Measurements from ENCODE around the gene JMJD1C. TPM values are rescaled to one million over a fixed set of nuclear protein-coding genes. Genes with fewer than 3 reads are reported as not detected.
"Not testable (repeated sequence)": the region's sequence is repeated elsewhere in the genome, so short reads cannot be mapped to it uniquely, and the experiment has no call there.

Gene JMJD1C
- total and polyA plus RNA-seq, 4 donors: 21.9 to 108 (median 68.4) TPM

DNA sequence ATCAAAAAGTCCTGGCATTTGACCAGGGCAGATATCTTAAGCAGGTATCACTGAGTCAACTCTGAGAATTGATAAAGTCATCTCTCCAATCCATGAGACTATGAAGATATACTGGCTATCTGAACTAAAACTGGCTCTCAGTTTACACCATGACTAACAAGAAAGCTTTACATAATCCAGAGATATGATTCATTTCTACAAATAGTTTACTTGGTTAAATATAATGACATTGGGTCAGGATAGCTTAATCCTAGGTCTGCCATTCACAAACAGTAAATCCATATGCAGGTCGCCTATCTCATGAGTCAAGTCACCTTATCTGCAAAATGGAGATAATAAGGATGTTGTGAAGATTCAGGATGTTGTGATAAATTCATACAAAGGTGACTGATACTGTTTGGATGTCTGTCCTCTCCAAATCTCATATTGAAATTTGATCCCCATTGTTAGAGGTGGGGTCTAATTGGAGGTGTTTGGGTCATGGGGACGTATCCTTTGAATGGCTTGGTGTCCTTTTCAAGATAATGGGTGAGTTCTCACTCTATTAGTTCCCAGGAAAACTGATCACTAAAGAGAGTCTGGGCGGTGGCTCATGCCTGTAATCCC lies 117.4 kb downstream of the JMJD1C start:
- Histone ChIP-seq H3K4me3 (ENCODE audit: low read length in 2 of 2) (no peak overlapping the region), H3K27ac (ENCODE audit: low read depth in 1 of 2, low read length in 2 of 2) (no peak overlapping the region), H3K9me3 (ENCODE audit: control insufficient read depth, low read length) (no peaks in the 10 kb centered on the region), H3K36me3 (ENCODE audit: control insufficient read depth in 1 of 2, insufficient read depth in 2 of 2, low read length in 1 of 2) (no peaks in the 10 kb centered on the region), H3K27me3 (ENCODE audit: control insufficient read depth in 1 of 2, insufficient read depth in 2 of 2, low read length in 1 of 2) (no peaks in the 10 kb centered on the region), H3K4me1 (ENCODE audit: control insufficient read depth in 1 of 2, insufficient read depth in 2 of 2, low read length in 2 of 2) (peaks cover 0 to 2% of the 10 kb centered on the region in 2 donors)
- intact Hi-C loops (cut with DNase I): no loop called here
- ATAC-seq (ENCODE audit: low FRiP score) (no peak), DNase-seq (no peak)
- 96 to 98% methylated on average over 3 of the region's 3 CpGs for WGBS, 2 donors

DNA sequence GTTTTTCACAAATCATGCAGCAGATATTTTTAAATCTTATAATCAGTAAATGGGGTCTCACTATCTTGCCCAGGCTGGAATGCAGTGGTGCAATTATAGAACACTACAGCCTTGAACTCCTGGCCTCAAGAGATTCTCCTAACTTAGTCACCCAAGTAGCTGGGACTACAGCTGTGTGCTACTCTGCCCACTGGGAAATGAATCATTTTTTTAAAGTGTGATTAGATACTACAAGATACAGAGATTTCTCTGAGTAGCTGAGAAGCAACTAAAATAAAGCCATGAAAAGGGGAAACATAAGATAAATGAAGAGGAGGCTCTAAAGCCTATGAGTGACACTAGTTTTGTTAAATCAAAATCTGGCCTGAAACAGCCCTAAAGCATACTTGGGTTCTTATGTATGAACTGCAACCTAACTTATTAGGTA lies 119.7 kb downstream of the JMJD1C start:
- Histone ChIP-seq H3K4me1 (ENCODE audit: control insufficient read depth in 1 of 2, insufficient read depth in 2 of 2, low read length in 2 of 2) (no peaks in the 10 kb centered on the region), H3K27ac (ENCODE audit: low read depth in 1 of 2, low read length in 2 of 2) (no peak overlapping the region), H3K9me3 (ENCODE audit: control insufficient read depth, low read length) (no peaks in the 10 kb centered on the region), H3K4me3 (ENCODE audit: low read length in 2 of 2) (no peak overlapping the region), H3K36me3 (ENCODE audit: control insufficient read depth in 1 of 2, insufficient read depth in 2 of 2, low read length in 1 of 2) (no peaks in the 10 kb centered on the region), H3K27me3 (ENCODE audit: control insufficient read depth in 1 of 2, insufficient read depth in 2 of 2, low read length in 1 of 2) (no peaks in the 10 kb centered on the region)
- intact Hi-C loops (cut with DNase I): no loop called here
- DNase-seq (no peak), ATAC-seq (ENCODE audit: low FRiP score) (no peak)

DNA sequence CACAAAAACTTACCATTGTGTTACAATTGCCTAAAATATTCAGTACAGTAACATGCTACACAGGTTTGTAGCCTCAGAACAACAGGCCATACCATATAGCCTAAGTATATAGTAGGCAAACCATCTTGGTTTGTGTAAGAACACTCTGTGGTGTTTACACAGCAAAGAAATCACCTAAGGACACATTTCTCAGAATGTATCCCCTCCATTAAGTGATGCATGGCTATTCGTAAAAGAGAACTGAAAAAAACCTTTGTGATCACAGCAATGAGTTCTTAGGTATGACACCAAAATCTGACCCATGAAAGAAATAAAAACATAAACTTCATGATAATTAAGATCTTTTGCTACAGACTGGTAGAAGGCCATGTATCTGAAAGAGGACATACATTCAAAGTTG lies 121.5 kb downstream of the JMJD1C start:
- intact Hi-C loops (cut with DNase I): no loop called here
- no peaks in the 10 kb centered on the region for H3K36me3 ChIP-seq (ENCODE audit: control insufficient read depth in 1 of 2, insufficient read depth in 2 of 2, low read length in 1 of 2)
- WGBS, 2 donors: 95% methylated on average over 1 of the region's 1 CpG

DNA sequence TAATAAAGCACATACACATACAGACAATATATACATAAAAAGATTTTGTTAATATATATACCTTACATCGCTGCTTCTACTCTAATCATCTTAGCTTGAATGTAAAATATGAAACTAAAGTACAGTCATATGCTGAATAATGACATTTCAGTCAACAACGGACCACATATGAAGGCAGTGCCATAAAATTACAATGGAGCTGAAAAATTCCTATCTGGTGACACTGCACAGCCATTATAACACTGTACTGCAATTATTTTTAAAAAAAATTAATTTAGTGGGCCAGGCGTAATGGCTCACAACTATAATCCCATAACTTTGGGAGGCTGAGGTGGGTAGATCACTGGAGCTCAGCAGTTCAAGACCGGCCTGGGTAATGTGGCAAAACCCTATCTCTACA lies 122.3 kb downstream of the JMJD1C start:
- no peak overlapping the region for H3K4me3 ChIP-seq (ENCODE audit: low read length in 2 of 2)
- DNase-seq (no peak), ATAC-seq (ENCODE audit: low FRiP score) (no peak)
- H3K4me1 ChIP-seq (ENCODE audit: control insufficient read depth in 1 of 2, insufficient read depth in 2 of 2, low read length in 2 of 2): no peaks in the 10 kb centered on the region
- WGBS, 2 donors: 91 to 93% methylated on average over 4 of the region's 4 CpGs
- H3K9me3 ChIP-seq (ENCODE audit: control insufficient read depth, low read length): no peaks in the 10 kb centered on the region
- H3K27ac ChIP-seq (ENCODE audit: low read depth in 1 of 2, low read length in 2 of 2): no peak overlapping the region
- intact Hi-C loops (cut with DNase I): no loop called here
- no peaks in the 10 kb centered on the region for H3K27me3 ChIP-seq (ENCODE audit: control insufficient read depth in 1 of 2, insufficient read depth in 2 of 2, low read length in 1 of 2)
- no peaks in the 10 kb centered on the region for H3K36me3 ChIP-seq (ENCODE audit: control insufficient read depth in 1 of 2, insufficient read depth in 2 of 2, low read length in 1 of 2)

More for the DNA sequence above, 121.5 kb downstream of the JMJD1C start:
- H3K9me3 ChIP-seq (ENCODE audit: control insufficient read depth, low read length): no peaks in the 10 kb centered on the region
- no peaks in the 10 kb centered on the region for H3K4me1 ChIP-seq (ENCODE audit: control insufficient read depth in 1 of 2, insufficient read depth in 2 of 2, low read length in 2 of 2)
- no peak overlapping the region for H3K27ac ChIP-seq (ENCODE audit: low read depth in 1 of 2, low read length in 2 of 2)
- ATAC-seq (ENCODE audit: low FRiP score) (no peak), DNase-seq (no peak)
- no peaks in the 10 kb centered on the region for H3K27me3 ChIP-seq (ENCODE audit: control insufficient read depth in 1 of 2, insufficient read depth in 2 of 2, low read length in 1 of 2)
- no peak overlapping the region for H3K4me3 ChIP-seq (ENCODE audit: low read length in 2 of 2)

DNA sequence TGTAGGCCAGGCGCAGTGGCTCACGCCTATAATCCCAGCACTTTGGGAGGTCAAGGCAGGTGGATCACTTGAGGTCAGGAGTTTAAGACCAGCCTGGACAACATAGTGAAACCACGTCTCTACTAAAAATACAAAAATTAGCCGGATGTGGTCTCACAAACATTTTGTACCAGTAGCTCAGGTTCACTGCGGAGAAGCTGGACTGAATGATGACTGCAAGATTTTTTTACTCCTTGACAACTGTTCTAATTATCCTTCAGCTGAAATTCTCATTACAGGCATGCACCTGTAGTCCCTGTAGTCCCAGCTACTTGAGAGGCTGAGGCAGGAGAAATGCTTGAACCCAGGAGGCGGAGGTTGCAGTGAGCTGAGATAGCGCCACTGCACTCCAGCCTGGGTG lies 126.1 kb downstream of the JMJD1C start:
- H3K27ac ChIP-seq (ENCODE audit: low read depth in 1 of 2, low read length in 2 of 2); H3K4me3 ChIP-seq (ENCODE audit: low read length in 2 of 2); ATAC-seq (ENCODE audit: low FRiP score); H3K36me3 ChIP-seq (ENCODE audit: control insufficient read depth in 1 of 2, insufficient read depth in 2 of 2, low read length in 1 of 2); intact Hi-C loops (cut with DNase I); H3K9me3 ChIP-seq (ENCODE audit: control insufficient read depth, low read length); DNase-seq; H3K27me3 ChIP-seq (ENCODE audit: control insufficient read depth in 1 of 2, insufficient read depth in 2 of 2, low read length in 1 of 2); H3K4me1 ChIP-seq (ENCODE audit: control insufficient read depth in 1 of 2, insufficient read depth in 2 of 2, low read length in 2 of 2): not testable (repeated sequence)
- 96 to 97% methylated on average over 7 of the region's 7 CpGs for WGBS, 2 donors

DNA sequence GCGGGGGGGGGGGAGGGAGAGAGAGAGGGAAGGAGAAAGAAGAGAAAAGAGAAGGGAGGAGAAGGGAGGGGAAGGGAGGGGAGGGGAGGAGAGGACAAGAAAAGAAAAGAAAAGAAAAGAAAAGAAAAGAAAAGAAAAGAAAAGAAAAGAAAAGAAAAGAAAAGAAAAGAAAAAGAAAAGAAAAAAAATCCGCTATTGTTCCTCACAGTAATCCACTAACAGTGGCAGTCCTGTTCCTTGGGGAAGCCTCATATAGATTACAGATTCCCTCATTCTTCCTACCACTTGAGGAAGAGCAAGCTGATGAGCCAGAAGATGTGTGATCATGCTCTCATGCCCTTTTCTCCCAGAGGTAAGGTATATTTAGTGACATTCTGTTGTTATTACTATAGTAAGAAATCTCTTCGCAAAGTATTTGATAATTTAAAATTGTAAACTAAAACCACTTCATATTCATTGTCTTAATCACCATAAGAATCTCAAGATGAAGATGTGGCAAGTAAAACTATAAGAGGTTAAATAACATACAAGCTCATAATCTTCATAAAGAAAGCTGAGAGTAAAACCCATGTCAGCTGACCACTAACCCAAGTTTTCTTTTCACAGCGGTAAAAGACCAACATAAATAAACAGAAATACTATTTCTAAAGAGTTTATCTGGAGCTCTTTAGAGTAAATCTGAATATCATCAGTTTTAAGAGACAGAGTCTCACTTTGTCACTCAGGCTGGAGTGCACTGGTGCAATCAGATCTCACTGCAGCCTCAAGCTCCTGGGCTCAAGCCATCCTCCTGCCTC lies 128.1 kb downstream of the JMJD1C start:
- Histone ChIP-seq H3K4me3 (ENCODE audit: low read length in 2 of 2) (no peak overlapping the region), H3K27me3 (ENCODE audit: control insufficient read depth in 1 of 2, insufficient read depth in 2 of 2, low read length in 1 of 2) (no peaks in the 10 kb centered on the region), H3K36me3 (ENCODE audit: control insufficient read depth in 1 of 2, insufficient read depth in 2 of 2, low read length in 1 of 2) (no peaks in the 10 kb centered on the region), H3K9me3 (ENCODE audit: control insufficient read depth, low read length) (no peaks in the 10 kb centered on the region), H3K4me1 (ENCODE audit: control insufficient read depth in 1 of 2, insufficient read depth in 2 of 2, low read length in 2 of 2) (no peaks in the 10 kb centered on the region), H3K27ac (ENCODE audit: low read depth in 1 of 2, low read length in 2 of 2) (no peak overlapping the region)
- DNase-seq (no peak), ATAC-seq (ENCODE audit: low FRiP score) (no peak)
- intact Hi-C loops (cut with DNase I): no loop called here
- WGBS, 2 donors: 83 to 91% methylated on average over 4 of the region's 4 CpGs

DNA sequence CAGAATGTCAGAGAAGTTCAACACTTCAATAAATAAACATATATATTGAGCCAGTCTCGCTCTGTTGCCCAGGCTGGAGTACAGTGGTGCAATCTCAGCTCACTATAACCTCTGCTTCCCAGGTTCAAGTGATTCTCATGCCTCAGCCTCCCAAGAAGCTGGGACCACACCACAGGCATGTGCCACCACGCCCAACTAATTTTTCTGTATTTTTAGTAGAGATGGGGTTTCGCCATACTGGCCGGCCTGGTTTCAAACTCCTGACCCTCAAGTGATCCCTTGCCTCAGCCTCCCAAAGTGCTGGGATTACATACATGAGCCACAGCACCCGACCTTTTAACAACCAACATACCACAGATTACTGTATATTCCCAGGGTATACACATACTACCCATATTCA lies 134.2 kb downstream of the JMJD1C start:
- 93 to 95% methylated on average over 5 of the region's 5 CpGs for WGBS, 2 donors
- Histone ChIP-seq H3K27ac (ENCODE audit: low read depth in 1 of 2, low read length in 2 of 2) (no peak overlapping the region), H3K36me3 (ENCODE audit: control insufficient read depth in 1 of 2, insufficient read depth in 2 of 2, low read length in 1 of 2) (no peaks in the 10 kb centered on the region), H3K4me1 (ENCODE audit: control insufficient read depth in 1 of 2, insufficient read depth in 2 of 2, low read length in 2 of 2) (no peaks in the 10 kb centered on the region), H3K9me3 (ENCODE audit: control insufficient read depth, low read length) (no peaks in the 10 kb centered on the region), H3K27me3 (ENCODE audit: control insufficient read depth in 1 of 2, insufficient read depth in 2 of 2, low read length in 1 of 2) (no peaks in the 10 kb centered on the region), H3K4me3 (ENCODE audit: low read length in 2 of 2) (no peak overlapping the region)
- no peak for DNase-seq
- ATAC-seq (ENCODE audit: low FRiP score): no peak
- intact Hi-C loops (cut with DNase I): no loop called here

DNA sequence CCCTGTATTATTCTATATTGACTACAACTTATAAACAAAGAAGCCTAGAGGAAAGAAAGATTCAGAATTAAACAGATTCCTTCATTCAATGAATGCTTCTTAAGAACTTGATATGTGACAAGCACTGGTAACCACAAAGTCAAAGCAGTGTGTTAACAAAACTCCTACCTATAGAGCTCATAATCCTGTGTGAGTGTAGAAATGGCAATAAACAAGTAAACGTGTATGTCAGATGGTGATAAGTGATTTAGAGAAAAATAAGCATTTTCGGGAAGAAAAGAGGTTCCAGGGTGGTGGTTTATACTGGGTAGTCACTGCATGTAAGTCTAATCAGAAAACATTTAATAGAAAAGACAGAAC lies 141.3 kb downstream of the JMJD1C start:
- Histone ChIP-seq H3K36me3 (ENCODE audit: control insufficient read depth in 1 of 2, insufficient read depth in 2 of 2, low read length in 1 of 2) (no peaks in the 10 kb centered on the region), H3K9me3 (ENCODE audit: control insufficient read depth, low read length) (no peaks in the 10 kb centered on the region), H3K27me3 (ENCODE audit: control insufficient read depth in 1 of 2, insufficient read depth in 2 of 2, low read length in 1 of 2) (no peaks in the 10 kb centered on the region), H3K4me3 (ENCODE audit: low read length in 2 of 2) (no peak overlapping the region), H3K4me1 (ENCODE audit: control insufficient read depth in 1 of 2, insufficient read depth in 2 of 2, low read length in 2 of 2) (no peaks in the 10 kb centered on the region), H3K27ac (ENCODE audit: low read depth in 1 of 2, low read length in 2 of 2) (no peak overlapping the region)
- ATAC-seq (ENCODE audit: low FRiP score) (no peak), DNase-seq (no peak)
- intact Hi-C loops (cut with DNase I): no loop called here
- 66 to 67% methylated on average over 2 of the region's 2 CpGs for WGBS, 2 donors
